Tibial nerve (tissue), 4 donors: ENCODE measurements around the gene ABCA4. TPM values are rescaled to one million over a fixed set of nuclear protein-coding genes. Genes with fewer than 3 reads are reported as not detected.
A peak's percentile ranks its signal among the peaks of the same experiment; 100 is the strongest.

ENCODE experiments used
- DNase-seq, 2 donors: peaks; one replicate each; pipeline ENCODE4 v3.0.0-alpha.2; 2019; ENCODE audit warnings: low spot score in 2 of 2
- H3K27ac ChIP-seq, 4 donors: fragments of 200-600 bp; sonication (generic) in 3 of 4; one replicate each; pipeline ENCODE4 v1.5.1; 2017 to 2019; ENCODE audit warnings: mild to moderate bottlenecking in 1 of 4
- H3K27me3 ChIP-seq, 2 donors: fragments of 200-600 bp; sonication (generic) in 1 of 2; one replicate each; pipeline versions ENCODE4 v1.5.1 to v1.6.0; 2017 to 2019
- H3K36me3 ChIP-seq, 3 donors: fragments of 200-600 bp; sonication (generic); one replicate each; pipeline ENCODE4 v1.5.1; 2018 to 2019
- H3K4me1 ChIP-seq, 4 donors: fragments of 200-600 bp; sonication (generic) in 3 of 4; one replicate each; pipeline ENCODE4 v1.5.1; 2017 to 2019
- H3K4me3 ChIP-seq, 4 donors: fragments of 200-600 bp; sonication (generic) in 3 of 4; one replicate each; pipeline ENCODE4 v1.5.1; 2017 to 2019; ENCODE audit warnings: mild to moderate bottlenecking in 1 of 4, moderate library complexity in 1 of 4
- H3K9me3 ChIP-seq, 4 donors: fragments of 200-600 bp; sonication (generic) in 3 of 4; one replicate each; pipeline ENCODE4 v1.5.1; 2017 to 2019
- EP300 ChIP-seq, 2 donors: sonication (generic); formaldehyde crosslinking; IDR thresholded peaks; one replicate each; pipeline ENCODE4 v1.6.1; 2017; ENCODE audit warnings: antibody characterized with exemption in 2 of 2, mild to moderate bottlenecking in 1 of 2
- POLR2A ChIP-seq, 2 donors: fragments of 450-650 bp; IDR thresholded peaks; one replicate each; pipeline ENCODE4 v1.6.1; 2017; ENCODE audit warnings: antibody characterized with exemption in 2 of 2, mild to moderate bottlenecking in 2 of 2, moderate library complexity in 2 of 2
- WGBS, 2 donors: methylation state at CpG; one replicate each; pipeline ENCODE4 v1.1.5; 2018; 5-methylcytosine and 5-hydroxymethylcytosine counted together
- total RNA-seq, 4 donors: library from RNA; depleted of rRNA; stranded (reverse); fragments of >200 nt; gene quantifications; one replicate each; pipeline ENCODE4 v1.1.0, GENCODE V29; 2016
- TF ChIP-seq, protein P1 (sequence below), 5 experiments: fragments of 200-600 bp in 3 of 5; fragments of 450-650 bp in 2 of 5; sonication (generic) in 3 of 5; IDR thresholded peaks; one replicate each; pipeline ENCODE4 v1.5.1; 2016 to 2019; ENCODE audit warnings: antibody characterized with exemption in 5 of 5, mild to moderate bottlenecking in 3 of 5, moderate library complexity in 2 of 5

The ABCA4 gene
- total RNA-seq, 4 donors from 2014 or later: 0.20 to 0.21 TPM; not detected in 2

GRCh38 chr1:94095112-94095637 is 25.8 kb downstream of the ABCA4 start:
- Histone ChIP-seq H3K9me3 (no peaks in the 10 kb centered on the region), H3K27ac (peak overlapping the region; percentile 64 to 95 (median 78)), H3K4me1 (peaks cover 0 to 72% (median 45%) of the 10 kb centered on the region in 4 donors), H3K4me3 (peak overlapping the region in 1 of 4 donors; percentile 19), H3K27me3 (no peaks in the 10 kb centered on the region), H3K36me3 (no peaks in the 10 kb centered on the region)
- 31 to 33% methylated on average over 21 of the region's 21 CpGs for WGBS, 2 donors
- TF ChIP-seq, protein P1, sequence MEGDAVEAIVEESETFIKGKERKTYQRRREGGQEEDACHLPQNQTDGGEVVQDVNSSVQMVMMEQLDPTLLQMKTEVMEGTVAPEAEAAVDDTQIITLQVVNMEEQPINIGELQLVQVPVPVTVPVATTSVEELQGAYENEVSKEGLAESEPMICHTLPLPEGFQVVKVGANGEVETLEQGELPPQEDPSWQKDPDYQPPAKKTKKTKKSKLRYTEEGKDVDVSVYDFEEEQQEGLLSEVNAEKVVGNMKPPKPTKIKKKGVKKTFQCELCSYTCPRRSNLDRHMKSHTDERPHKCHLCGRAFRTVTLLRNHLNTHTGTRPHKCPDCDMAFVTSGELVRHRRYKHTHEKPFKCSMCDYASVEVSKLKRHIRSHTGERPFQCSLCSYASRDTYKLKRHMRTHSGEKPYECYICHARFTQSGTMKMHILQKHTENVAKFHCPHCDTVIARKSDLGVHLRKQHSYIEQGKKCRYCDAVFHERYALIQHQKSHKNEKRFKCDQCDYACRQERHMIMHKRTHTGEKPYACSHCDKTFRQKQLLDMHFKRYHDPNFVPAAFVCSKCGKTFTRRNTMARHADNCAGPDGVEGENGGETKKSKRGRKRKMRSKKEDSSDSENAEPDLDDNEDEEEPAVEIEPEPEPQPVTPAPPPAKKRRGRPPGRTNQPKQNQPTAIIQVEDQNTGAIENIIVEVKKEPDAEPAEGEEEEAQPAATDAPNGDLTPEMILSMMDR (IDR thresholded peaks at IDR 0.05): no peak
- TF ChIP-seq POLR2A (IDR thresholded peaks at IDR 0.05) (no peak), EP300 (IDR thresholded peaks at IDR 0.05) (peak in 1 of 2 donors; percentile 79)
- DNase-seq: peak; percentile 86 to 88

- Histone ChIP-seq H3K27ac (peak overlapping the region; percentile 64 to 95 (median 78)), H3K27me3 (no peaks in the 10 kb centered on the region), H3K4me3 (peak overlapping the region in 2 of 4 donors; percentile 19 to 24), H3K9me3 (no peaks in the 10 kb centered on the region), H3K36me3 (no peaks in the 10 kb centered on the region), H3K4me1 (peaks cover 0 to 72% (median 45%) of the 10 kb centered on the region in 4 donors)
- 42 to 44% methylated on average over 14 of the region's 14 CpGs for WGBS, 2 donors
- DNase-seq: peak; percentile 64 to 67
- TF ChIP-seq, protein P1 (IDR thresholded peaks at IDR 0.05): no peak
- TF ChIP-seq POLR2A (IDR thresholded peaks at IDR 0.05) (no peak), EP300 (IDR thresholded peaks at IDR 0.05) (peak in 1 of 2 donors; percentile 75)
Observed at GRCh38 chr1:94094469-94095111, 26.4 kb downstream of the ABCA4 start.

DNA sequence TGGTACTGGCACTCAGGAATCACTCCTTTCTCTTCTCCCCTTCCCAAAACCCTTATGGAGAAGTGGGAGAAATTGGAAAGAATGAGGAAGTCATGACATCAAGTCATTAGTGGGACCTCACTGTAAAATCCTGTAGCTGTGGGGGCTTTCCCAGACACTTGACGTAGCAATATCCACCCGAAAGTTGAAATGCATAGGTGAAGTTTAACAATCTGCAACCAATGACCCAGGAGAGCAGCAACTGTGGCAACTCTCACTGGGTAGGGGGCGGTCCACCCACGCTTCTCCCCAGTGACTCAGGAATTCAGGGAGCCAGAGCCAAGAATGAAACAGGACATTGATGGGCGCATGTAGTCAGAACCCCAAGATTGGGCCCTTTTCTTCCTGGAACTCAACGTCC is 27.0 kb downstream of the ABCA4 start:
- H3K4me3 ChIP-seq: peak overlapping the region in 2 of 4 donors; percentile 19 to 24
- TF ChIP-seq, protein P1 (IDR thresholded peaks at IDR 0.05): no peak
- TF ChIP-seq POLR2A (IDR thresholded peaks at IDR 0.05) (no peak), EP300 (IDR thresholded peaks at IDR 0.05) (no peak)
- H3K4me1 ChIP-seq: peaks cover 0 to 72% (median 45%) of the 10 kb centered on the region in 4 donors
- H3K27me3 ChIP-seq: no peaks in the 10 kb centered on the region
- WGBS, 2 donors: 43 to 48% methylated on average over 6 of the region's 6 CpGs
- no peaks in the 10 kb centered on the region for H3K9me3 ChIP-seq
- no peak for DNase-seq
- no peaks in the 10 kb centered on the region for H3K36me3 ChIP-seq
- peak overlapping the region; percentile 64 to 95 (median 78) for H3K27ac ChIP-seq

DNA sequence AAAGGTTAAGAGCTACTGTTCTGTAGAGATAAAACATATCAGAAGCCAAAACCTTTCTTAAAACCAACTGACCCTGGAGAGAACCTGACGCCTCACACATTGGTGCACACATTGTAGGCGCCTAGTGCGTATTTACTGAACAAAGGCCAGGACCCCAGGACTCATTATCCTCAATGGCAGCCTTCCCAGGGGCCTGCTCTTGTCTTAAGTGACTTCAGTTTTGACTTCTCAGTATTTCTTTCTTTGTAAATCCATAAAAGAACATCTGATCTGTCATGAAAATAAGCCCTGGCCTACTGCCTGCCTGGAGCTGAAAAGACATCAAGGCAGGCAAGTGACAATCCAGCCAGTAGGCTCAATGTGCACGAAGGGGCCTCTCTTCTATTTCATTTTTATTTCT is 27.6 kb downstream of the ABCA4 start:
- H3K4me3 ChIP-seq: no peak overlapping the region
- WGBS, 2 donors: 83 to 87% methylated on average over 4 of the region's 4 CpGs
- no peak for DNase-seq
- no peaks in the 10 kb centered on the region for H3K36me3 ChIP-seq
- peaks cover 0 to 68% (median 45%) of the 10 kb centered on the region in 4 donors for H3K4me1 ChIP-seq
- H3K27me3 ChIP-seq: no peaks in the 10 kb centered on the region
- H3K27ac ChIP-seq: peak overlapping the region in 3 of 4 donors; percentile 64 to 95 (median 85)
- TF ChIP-seq POLR2A (IDR thresholded peaks at IDR 0.05) (no peak), EP300 (IDR thresholded peaks at IDR 0.05) (no peak)
- TF ChIP-seq, protein P1 (IDR thresholded peaks at IDR 0.05): no peak
- H3K9me3 ChIP-seq: no peaks in the 10 kb centered on the region

DNA sequence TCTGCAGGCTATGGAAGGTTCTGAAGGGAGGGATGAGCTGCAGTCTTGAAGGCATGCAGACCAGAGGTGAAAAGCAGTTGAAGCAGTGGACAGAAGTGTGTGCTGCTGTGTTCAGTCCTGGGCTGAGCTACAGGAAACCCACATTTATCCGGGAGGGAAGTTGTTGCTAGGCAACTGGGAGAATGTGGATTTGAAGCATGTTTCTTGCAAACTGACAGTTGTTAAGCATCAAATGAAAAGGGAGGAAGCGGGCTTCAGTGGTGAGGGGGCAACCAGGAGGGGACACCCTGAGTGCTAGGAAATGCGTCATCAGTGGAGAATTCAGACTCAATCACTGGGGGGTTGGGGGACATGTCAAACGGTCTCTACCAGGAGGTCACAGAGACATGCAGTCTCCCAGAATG is 28.7 kb downstream of the ABCA4 start:
- H3K9me3 ChIP-seq: no peaks in the 10 kb centered on the region
- peaks cover 0 to 59% (median 45%) of the 10 kb centered on the region in 4 donors for H3K4me1 ChIP-seq
- H3K4me3 ChIP-seq: no peak overlapping the region
- TF ChIP-seq, protein P1 (IDR thresholded peaks at IDR 0.05): no peak
- TF ChIP-seq POLR2A (IDR thresholded peaks at IDR 0.05) (no peak), EP300 (IDR thresholded peaks at IDR 0.05) (no peak)
- no peaks in the 10 kb centered on the region for H3K27me3 ChIP-seq
- WGBS, 2 donors: 51 to 56% methylated on average over 4 of the region's 4 CpGs
- H3K27ac ChIP-seq: peak overlapping the region in 2 of 4 donors; percentile 85 to 95
- no peak for DNase-seq
- H3K36me3 ChIP-seq: no peaks in the 10 kb centered on the region
